Nephron progenitor cell (in vitro differentiated cells): ENCODE measurements around the gene USP20.

Source experiments
- DNase-seq: peaks from one replicate; pipeline ENCODE4 v3.0.0; 2021
- H3K27ac Mint-ChIP-seq: 2 replicates; pipeline ENCODE4 v1.8.0; 2021; ENCODE audit warnings: mild to moderate bottlenecking, moderate library complexity, mixed read lengths
- H3K27me3 Mint-ChIP-seq: 2 replicates; pipeline ENCODE4 v1.8.0; 2021; ENCODE audit warnings: mild to moderate bottlenecking, low read depth, mixed read lengths; ENCODE audit not compliant: poor library complexity
- H3K36me3 Mint-ChIP-seq: 2 replicates; pipeline ENCODE4 v1.8.0; 2021; ENCODE audit warnings: low read depth, mixed read lengths
- H3K4me1 Mint-ChIP-seq: 2 replicates; pipeline ENCODE4 v1.8.0; 2021; ENCODE audit warnings: mixed read lengths
- H3K4me3 Mint-ChIP-seq: 2 replicates; pipeline ENCODE4 v1.8.0; 2021; ENCODE audit warnings: mild to moderate bottlenecking, moderate library complexity, mixed read lengths
- H3K9me3 Mint-ChIP-seq: 2 replicates; pipeline ENCODE4 v1.8.0; 2021; ENCODE audit warnings: mild to moderate bottlenecking, moderate library complexity, mixed read lengths
- TF ChIP-seq, protein P1 (sequence below): fragments of 200-600 bp; sonication (generic); IDR thresholded peaks from 2 replicates; pipeline ENCODE4 v1.5.0; 2021; ENCODE audit warnings: antibody characterized with exemption

The USP20 gene

GRCh38 chr9:129853614-129854013 lies 18.4 kb downstream of the USP20 start:
- Mint-ChIP-seq H3K27me3 (no peaks in the 10 kb centered on the region), H3K27ac (no peak overlapping the region), H3K4me3 (no peak overlapping the region), H3K9me3 (no peaks in the 10 kb centered on the region), H3K4me1 (peaks cover 20% of the 10 kb centered on the region), H3K36me3 (peaks cover 63% of the 10 kb centered on the region)
- TF ChIP-seq, protein P1, sequence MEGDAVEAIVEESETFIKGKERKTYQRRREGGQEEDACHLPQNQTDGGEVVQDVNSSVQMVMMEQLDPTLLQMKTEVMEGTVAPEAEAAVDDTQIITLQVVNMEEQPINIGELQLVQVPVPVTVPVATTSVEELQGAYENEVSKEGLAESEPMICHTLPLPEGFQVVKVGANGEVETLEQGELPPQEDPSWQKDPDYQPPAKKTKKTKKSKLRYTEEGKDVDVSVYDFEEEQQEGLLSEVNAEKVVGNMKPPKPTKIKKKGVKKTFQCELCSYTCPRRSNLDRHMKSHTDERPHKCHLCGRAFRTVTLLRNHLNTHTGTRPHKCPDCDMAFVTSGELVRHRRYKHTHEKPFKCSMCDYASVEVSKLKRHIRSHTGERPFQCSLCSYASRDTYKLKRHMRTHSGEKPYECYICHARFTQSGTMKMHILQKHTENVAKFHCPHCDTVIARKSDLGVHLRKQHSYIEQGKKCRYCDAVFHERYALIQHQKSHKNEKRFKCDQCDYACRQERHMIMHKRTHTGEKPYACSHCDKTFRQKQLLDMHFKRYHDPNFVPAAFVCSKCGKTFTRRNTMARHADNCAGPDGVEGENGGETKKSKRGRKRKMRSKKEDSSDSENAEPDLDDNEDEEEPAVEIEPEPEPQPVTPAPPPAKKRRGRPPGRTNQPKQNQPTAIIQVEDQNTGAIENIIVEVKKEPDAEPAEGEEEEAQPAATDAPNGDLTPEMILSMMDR, result no peak
- DNase-seq, result no peak

GRCh38 chr9:129854588-129855110 lies 19.4 kb downstream of the USP20 start:
- TF ChIP-seq, protein P1, result no peak
- DNase-seq, result no peak
- H3K4me1 Mint-ChIP-seq, result peaks cover 20% of the 10 kb centered on the region
- H3K4me3 Mint-ChIP-seq, result no peak overlapping the region
- H3K27ac Mint-ChIP-seq, result no peak overlapping the region
- no peaks in the 10 kb centered on the region for H3K9me3 Mint-ChIP-seq
- no peaks in the 10 kb centered on the region for H3K27me3 Mint-ChIP-seq
- peaks cover 64% of the 10 kb centered on the region for H3K36me3 Mint-ChIP-seq

DNA sequence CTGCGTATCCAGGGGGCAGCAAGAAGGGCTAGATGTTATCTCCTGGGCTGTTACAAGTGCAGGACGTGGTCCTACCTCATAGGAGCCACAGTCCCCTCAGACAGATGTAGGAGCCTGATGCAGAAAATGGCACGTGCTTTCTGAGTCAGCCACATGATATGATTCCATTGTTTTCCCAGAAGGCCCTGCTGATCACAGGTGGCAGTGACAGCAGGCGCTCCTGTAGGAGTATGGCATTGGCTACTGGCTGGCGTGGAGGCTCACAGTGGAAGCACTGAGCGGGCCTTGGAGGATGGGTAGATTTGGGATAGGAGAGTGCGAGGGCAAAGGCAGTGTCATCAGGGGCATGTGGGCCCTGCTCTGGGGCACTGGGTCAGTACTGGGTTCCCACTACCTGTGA lies 21.9 kb downstream of the USP20 start:
- TF ChIP-seq, protein P1, result no peak
- Mint-ChIP-seq H3K27ac (no peak overlapping the region), H3K4me3 (no peak overlapping the region), H3K4me1 (peaks cover 9% of the 10 kb centered on the region), H3K27me3 (no peaks in the 10 kb centered on the region), H3K9me3 (no peaks in the 10 kb centered on the region), H3K36me3 (peaks cover 55% of the 10 kb centered on the region)
- no peak for DNase-seq

DNA sequence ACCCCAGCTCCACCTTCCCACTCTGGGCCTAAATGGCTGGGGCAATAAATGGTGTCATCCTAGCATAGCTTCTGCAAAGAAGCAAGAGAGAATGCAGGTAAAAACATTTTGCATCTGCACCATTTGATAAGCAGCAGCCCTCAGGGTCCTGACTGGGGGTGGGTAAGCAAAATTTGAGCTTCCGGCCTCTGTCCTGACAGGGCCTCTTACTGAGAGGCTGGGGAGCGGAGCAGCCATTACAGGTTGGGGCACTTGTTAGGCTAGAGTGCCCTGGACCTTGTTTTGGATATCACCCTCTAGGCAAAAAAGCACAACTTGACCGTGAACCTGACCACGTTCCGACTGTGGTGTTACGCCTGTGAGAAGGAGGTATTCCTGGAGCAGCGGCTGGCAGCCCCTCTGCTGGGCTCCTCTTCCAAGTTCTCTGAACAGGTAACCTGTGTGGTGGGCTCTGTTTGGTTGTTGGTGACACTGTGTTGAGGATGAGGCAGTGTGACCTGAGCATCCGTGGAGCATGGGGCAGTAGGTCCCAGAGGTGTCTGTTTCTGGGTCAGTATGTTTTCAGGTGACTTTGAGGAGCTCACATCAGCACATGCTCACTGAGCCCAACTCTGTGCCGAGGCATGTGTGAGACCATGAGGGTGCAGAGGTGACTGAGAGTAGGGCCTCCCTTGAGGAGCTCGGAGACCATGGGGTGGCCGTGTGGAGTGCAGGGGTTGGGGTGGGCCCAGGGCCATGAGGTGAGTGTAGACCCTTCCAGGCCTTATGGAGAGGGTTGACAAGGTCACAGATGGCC lies 23.1 kb downstream of the USP20 start:
- H3K4me1 Mint-ChIP-seq, result peaks cover 13% of the 10 kb centered on the region
- peak overlapping the region; percentile 15 for H3K27ac Mint-ChIP-seq
- DNase-seq, result no peak
- peaks cover 54% of the 10 kb centered on the region for H3K36me3 Mint-ChIP-seq
- no peaks in the 10 kb centered on the region for H3K9me3 Mint-ChIP-seq
- TF ChIP-seq, protein P1, result no peak
- H3K27me3 Mint-ChIP-seq, result peaks cover under 1% of the 10 kb centered on the region
- H3K4me3 Mint-ChIP-seq, result no peak overlapping the region

DNA sequence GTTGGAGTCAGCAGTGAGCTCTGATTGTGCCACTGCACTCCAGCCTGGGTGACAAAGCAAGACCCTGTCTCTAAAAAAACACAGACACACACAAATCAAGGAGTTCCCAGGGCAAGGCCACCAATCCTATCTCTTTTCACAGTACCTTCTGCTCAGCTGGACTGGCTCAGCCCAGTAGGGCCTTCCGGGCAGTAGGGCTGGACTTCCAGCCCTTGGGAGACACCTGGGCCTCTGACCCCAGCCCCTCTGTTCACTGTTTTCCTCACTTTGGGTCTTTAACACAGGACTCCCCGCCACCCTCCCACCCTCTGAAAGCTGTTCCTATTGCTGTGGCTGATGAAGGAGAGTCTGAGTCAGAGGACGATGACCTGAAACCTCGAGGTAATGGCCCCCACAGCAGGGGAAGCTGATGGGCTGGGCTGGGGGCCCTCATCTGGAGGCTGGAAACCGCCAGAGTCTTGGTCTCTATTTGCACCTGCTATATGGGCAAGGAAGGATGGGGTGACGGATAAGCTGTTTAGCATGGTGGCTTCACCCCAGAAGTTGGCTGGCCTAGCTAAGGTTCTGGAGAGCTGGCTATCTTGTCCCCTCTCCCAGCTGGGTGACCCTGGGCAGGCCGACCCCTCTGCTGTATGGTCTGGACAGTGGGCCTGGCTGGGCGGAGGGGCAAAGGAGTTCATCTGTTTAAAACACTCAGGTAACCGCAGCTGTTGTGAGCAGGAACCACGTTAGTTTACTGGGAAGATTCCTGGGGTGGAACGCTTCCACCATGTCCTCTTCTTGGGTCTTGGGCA lies 25.6 kb downstream of the USP20 start:
- TF ChIP-seq, protein P1, result no peak
- H3K27ac Mint-ChIP-seq, result no peak overlapping the region
- H3K9me3 Mint-ChIP-seq, result no peaks in the 10 kb centered on the region
- peaks cover 6% of the 10 kb centered on the region for H3K27me3 Mint-ChIP-seq
- peaks cover 23% of the 10 kb centered on the region for H3K4me1 Mint-ChIP-seq
- no peak overlapping the region for H3K4me3 Mint-ChIP-seq
- DNase-seq, result no peak
- peaks cover 46% of the 10 kb centered on the region for H3K36me3 Mint-ChIP-seq
